Cerebellar cortex (tissue), 1 donor: ENCODE measurements around the gene APOH.

Experiments
- DNase-seq: peaks from one replicate; pipeline ENCODE4 v3.0.0-alpha.2; 2015; ENCODE audit warnings: low spot score

Gene APOH

GRCh38 chr17:66192378-66192687 lies 36.9 kb downstream of the APOH start:
- no peak for DNase-seq

GRCh38 chr17:66191593-66192377 lies 37.4 kb downstream of the APOH start, which contains the start of gene CEP112:
Gene CEP112, minus strand, starts transcription at chr17:66192133.
- peak; percentile 57 for DNase-seq

GRCh38 chr17:66190738-66191592 lies 38.2 kb downstream of the APOH start:
- DNase-seq: peak; percentile 6

- DNase-seq: no peak
Measured at GRCh38 chr17:66187718-66188117, 41.5 kb downstream of the APOH start.

- no peak for DNase-seq
Measured at GRCh38 chr17:66185862-66186261, 43.4 kb downstream of the APOH start.

GRCh38 chr17:66184392-66184791 lies 44.8 kb downstream of the APOH start:
- DNase-seq: no peak

- DNase-seq: no peak
Measured at GRCh38 chr17:66183529-66183928, 45.7 kb downstream of the APOH start.

GRCh38 chr17:66178642-66179041 lies 50.6 kb downstream of the APOH start:
- no peak for DNase-seq

- DNase-seq: no peak
Measured at GRCh38 chr17:66177048-66177447, 52.2 kb downstream of the APOH start.

GRCh38 chr17:66175892-66176291 lies 53.3 kb downstream of the APOH start:
- DNase-seq: no peak

GRCh38 chr17:66172691-66173223 lies 56.5 kb downstream of the APOH start:
- DNase-seq: no peak

GRCh38 chr17:66172144-66172543 lies 57.1 kb downstream of the APOH start:
- DNase-seq: no peak

- no peak for DNase-seq
Measured at GRCh38 chr17:66171692-66172091, 57.5 kb downstream of the APOH start.

- no peak for DNase-seq
Measured at GRCh38 chr17:66171172-66171571, 58.0 kb downstream of the APOH start.

- DNase-seq: no peak
Measured at GRCh38 chr17:66169839-66170238, 59.4 kb downstream of the APOH start.

- DNase-seq: no peak
Measured at GRCh38 chr17:66167189-66167815, 61.9 kb downstream of the APOH start.

GRCh38 chr17:66165537-66166123 lies 63.6 kb downstream of the APOH start:
- peak; percentile 62 for DNase-seq
